Stimulated activated CD8-positive, alpha-beta memory T cell treated with anti-CD3 and anti-CD28 coated beads, Interleukin-15, amount 100 ng/mL, for 1 hour (primary cell): ENCODE data around the gene MYH6.

Experiments used
- DNase-seq: peaks from one replicate; pipeline ENCODE4 v3.0.0-alpha.2; 2020; ENCODE audit warnings: low read depth

The MYH6 gene

GRCh38 chr14:23355871-23356435 is 52.1 kb downstream of the MYH6 start:
- DNase-seq: no peak

GRCh38 chr14:23354990-23355389 is 53.1 kb downstream of the MYH6 start:
- DNase-seq: no peak

GRCh38 chr14:23353433-23353780 is 54.7 kb downstream of the MYH6 start:
- no peak for DNase-seq

DNA sequence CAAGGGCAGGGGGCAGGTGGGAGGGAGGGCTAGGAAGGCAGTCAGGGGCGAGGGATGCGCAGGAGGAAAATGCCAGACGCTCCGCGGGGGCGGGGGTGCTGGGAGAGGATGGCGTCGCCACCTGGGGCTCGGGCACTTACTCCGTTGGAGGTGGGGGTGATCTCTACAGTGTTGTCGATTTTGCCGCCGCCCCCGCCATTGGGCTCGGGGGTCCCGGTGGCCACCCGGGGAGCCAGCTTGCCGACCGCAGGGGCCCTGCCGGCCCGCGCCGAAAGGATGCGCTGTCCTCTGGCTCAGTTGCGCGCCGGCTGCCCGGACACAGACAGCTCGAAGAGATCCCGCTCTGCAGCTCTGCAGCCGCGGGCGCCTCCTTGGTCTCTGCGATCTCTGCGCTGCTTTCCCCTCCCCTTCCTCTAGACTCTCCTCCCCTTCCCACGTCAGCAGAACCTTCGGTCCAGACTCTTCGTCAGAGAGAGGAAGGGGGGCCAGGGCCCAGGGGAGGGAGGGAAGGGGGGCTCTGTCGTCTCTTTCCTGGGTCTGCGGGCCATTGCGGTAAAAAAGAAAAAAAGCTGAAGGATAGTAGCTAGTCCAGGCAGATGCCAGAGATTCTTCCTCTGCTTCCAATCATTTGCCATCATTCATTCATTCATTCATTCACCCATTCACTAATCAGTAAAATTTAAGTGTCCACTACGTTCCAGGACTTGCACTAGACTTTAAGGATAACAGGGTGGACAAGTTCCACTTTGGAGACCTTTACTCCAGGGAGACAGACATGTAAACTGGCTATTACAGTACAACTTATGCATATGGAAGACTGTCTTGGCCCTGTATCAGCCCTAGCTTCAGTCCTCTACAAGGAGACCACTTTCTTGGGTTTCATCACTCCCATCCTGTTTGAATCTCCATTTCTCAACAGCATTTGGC is 55.3 kb downstream of the MYH6 start, which contains the start of gene SLC22A17:
TSS of gene SLC22A17 (minus strand) at position 382 of the 927 bp plus-strand sequence.
- peak; percentile 17 for DNase-seq

GRCh38 chr14:23351681-23352505 is 56.2 kb downstream of the MYH6 start:
- no peak for DNase-seq

DNA sequence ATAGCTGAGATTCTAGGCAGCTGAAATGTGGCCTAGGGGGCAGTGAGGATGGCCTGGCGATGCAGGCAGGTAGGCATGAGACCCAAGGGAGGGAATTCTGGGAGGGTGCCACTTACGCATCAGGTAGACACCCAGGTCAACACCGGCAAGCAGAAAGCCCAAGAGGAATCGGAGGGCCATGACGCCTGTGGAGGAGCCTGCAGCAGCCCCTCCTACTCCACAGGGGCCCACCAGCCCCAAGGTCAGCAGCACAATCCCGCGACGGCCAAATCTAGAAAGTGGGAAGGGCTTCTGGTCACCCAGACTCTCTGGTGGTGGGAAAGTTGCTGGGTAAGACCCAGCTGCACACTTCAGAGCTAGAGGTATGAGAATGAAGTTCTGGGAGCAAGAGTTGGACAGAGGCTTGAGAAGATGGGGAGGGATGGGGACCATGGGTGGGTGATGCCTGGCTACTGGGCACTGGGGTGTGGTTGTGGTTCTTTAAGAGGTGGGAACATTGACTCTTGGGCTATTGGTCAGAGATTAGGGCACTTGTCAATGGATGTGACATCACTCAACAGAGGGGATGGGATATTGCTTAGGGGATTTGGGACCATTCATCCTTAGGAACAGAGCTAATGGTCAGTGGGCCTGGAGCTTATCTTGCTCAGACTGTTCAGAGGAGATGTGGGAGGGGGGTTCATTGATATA is 58.8 kb downstream of the MYH6 start:
- DNase-seq: no peak

DNA sequence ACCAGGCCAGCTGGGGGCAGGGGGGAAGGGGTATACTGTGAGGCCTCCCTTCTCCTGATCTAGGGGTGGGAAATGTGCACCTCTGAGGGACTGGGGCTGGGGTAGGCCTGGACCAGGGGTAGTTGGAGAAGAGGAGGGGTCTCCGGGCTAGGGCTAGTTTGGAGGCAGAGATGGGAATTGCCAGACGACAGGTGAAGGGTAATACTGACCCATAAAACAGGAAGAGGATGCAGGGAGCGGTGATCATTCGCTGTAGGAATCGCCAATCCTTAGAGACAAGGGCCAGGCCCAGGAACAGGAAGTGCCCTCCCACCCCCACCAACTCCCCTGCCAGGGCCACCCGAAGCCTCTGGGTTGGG is 59.8 kb downstream of the MYH6 start:
- no peak for DNase-seq

GRCh38 chr14:23347406-23348296 is 60.4 kb downstream of the MYH6 start:
- DNase-seq: no peak

DNA sequence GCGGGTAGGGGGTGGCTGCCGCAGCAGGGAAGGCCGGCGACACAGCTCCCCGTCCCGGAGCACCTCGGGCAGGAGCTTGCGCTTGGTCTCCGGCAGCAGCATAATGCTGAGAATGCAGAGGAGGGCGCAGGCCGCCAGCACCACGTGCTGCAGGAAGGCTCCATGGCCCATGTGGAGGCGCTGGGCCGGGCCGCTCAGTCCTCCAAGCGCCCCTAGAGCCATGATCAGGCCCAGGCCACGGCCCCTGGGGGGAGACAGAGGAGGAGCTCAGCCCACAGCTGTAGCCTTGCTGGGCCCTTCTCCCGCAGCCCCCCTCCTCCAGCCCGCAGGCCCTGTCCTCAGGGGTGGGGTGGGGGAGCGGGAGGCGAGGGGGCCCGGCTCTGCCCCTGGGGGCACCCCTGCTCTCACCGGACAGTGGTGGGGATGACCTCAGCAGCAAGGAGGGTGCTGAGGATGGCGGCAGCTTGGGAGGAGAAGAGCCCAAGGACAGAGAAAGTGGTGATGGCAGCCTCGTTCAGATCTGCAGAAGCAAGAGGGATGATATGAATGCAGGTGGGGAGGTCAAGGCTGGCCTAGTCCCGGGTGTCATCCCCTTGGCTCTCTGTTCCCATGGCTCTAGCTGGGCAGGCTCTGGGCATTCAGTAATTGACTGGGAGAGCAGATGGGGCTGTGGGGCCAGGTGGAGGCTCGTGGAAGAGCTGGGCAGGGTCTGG is 61.2 kb downstream of the MYH6 start:
- no peak for DNase-seq

- DNase-seq: no peak
Observed at GRCh38 chr14:23345987-23346692, 61.9 kb downstream of the MYH6 start.

- DNase-seq: no peak
Observed at GRCh38 chr14:23344481-23344880, 63.6 kb downstream of the MYH6 start.

- no peak for DNase-seq
Observed at GRCh38 chr14:23339506-23340268, 68.4 kb downstream of the MYH6 start.

- no peak for DNase-seq
Observed at GRCh38 chr14:23335623-23336022, 72.5 kb downstream of the MYH6 start.
